H1 (cell line): ENCODE data around the gene S100A13. TPM values are rescaled to one million over a fixed set of nuclear protein-coding genes. Genes with fewer than 3 reads are reported as not detected.

Source experiments
- CHD1 ChIP-seq: IDR thresholded peaks from 2 replicates; pipeline ENCODE4 v1.6.1; 2012; ENCODE audit warnings: low read depth, low read length, improper control_type of control experiment
- EP300 ChIP-seq, 2 experiments: IDR thresholded peaks; 1 replicate in 1 of 2; 2 replicates in 1 of 2; pipeline ENCODE4 v1.6.1; 2011 to 2012; ENCODE audit warnings: low read depth in 2 of 2, low read length in 2 of 2, mild to moderate bottlenecking in 2 of 2, borderline replicate concordance in 1 of 2, inconsistent platforms in 1 of 2, moderate library complexity in 1 of 2
- GABPA ChIP-seq: IDR thresholded peaks from 2 replicates; pipeline ENCODE4 v1.6.1; 2011; ENCODE audit warnings: mild to moderate bottlenecking, low read length, moderate library complexity, borderline replicate concordance; ENCODE audit not compliant: insufficient read depth
- RXRA ChIP-seq: IDR thresholded peaks from 2 replicates; pipeline ENCODE4 v1.6.1; 2011; ENCODE audit warnings: low read depth, mild to moderate bottlenecking, low read length, moderate library complexity; ENCODE audit not compliant: insufficient read depth
- SRF ChIP-seq: IDR thresholded peaks from 2 replicates; pipeline ENCODE4 v1.6.1; 2011; ENCODE audit warnings: mild to moderate bottlenecking, low read depth, low read length, moderate library complexity
- TAF7 ChIP-seq: optimal IDR thresholded peaks from 2 replicates; pipeline ENCODE3; 2011; ENCODE audit warnings: low read depth, mild to moderate bottlenecking, inconsistent platforms, low read length, moderate library complexity, borderline replicate concordance
- TCF12 ChIP-seq: IDR thresholded peaks from 2 replicates; pipeline ENCODE4 v1.6.1; 2011; ENCODE audit warnings: low read depth, mild to moderate bottlenecking, low read length
- polyA plus RNA-seq, 7 experiments: library from polyadenylated mRNA; depleted of rRNA in 3 of 7; stranded (reverse) in 5 of 7; unstranded in 2 of 7; fragments of >200 nt in 5 of 7; fragments of 200-250 nt in 2 of 7; gene quantifications; 1 replicate in 5 of 7; 2 replicates in 1 of 7; 4 replicates in 1 of 7; pipeline versions ENCODE4 v1.2.1 to v1.2.3, GENCODE V29; 2011 to 2013; ENCODE audit warnings: missing spikeins in 2 of 7, mixed read lengths in 2 of 7
- total RNA-seq: library from RNA; stranded (reverse); fragmentation: NEBNext Ultra II Directional; extraction: Animal tissue kit (Norgen Biotek cat#: 25700); gene quantifications from 2 replicates; pipeline ENCODE4 v1.2.1, GENCODE V29; 2021

The S100A13 gene
- total and polyA plus RNA-seq, 2 of the 8 experiments (the other 6 are each of a cell fraction or from before 2014, with no cell fraction given) = 63.6 to 127 TPM

DNA sequence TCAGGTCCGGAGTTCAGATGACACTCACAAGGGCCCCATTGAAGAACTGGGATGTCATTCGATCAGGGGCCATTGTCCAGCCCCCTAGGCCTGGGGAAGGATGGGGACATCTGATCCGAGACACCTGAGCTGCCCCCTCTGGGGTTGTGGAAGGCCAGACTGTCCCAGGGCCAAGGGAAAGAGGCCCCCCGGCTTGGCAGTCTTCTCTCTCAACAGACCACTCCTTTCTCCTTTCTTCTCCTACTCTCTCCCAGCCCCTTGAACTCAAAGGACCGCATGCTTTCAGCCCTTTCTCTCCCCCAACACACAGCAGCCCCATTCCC, 2.0 kb upstream of the S100A13 start (continued):
- TF ChIP-seq TCF12 (no peak), TAF7 (no peak), CHD1 (no peak), RXRA (no peak), SRF (no peak), GABPA (no peak), EP300 (IDR thresholded peaks at IDR 0.05; ENCODE audit: borderline replicate concordance in 1 of 2, low read depth in 2 of 2, low read length in 2 of 2) (no peak)
